Measurements from ENCODE around the gene SEC22C. TPM values are rescaled to one million over a fixed set of nuclear protein-coding genes. Genes with fewer than 3 reads are reported as not detected.
"Not testable (repeated sequence)": the region's sequence is repeated elsewhere in the genome, so short reads cannot be mapped to it uniquely, and the experiment has no call there.

SEC22C gene
- total and polyA plus RNA-seq, 2 of the 4 experiments (the other 2 are of a cell fraction), result 24.0 to 43.9 TPM

DNA sequence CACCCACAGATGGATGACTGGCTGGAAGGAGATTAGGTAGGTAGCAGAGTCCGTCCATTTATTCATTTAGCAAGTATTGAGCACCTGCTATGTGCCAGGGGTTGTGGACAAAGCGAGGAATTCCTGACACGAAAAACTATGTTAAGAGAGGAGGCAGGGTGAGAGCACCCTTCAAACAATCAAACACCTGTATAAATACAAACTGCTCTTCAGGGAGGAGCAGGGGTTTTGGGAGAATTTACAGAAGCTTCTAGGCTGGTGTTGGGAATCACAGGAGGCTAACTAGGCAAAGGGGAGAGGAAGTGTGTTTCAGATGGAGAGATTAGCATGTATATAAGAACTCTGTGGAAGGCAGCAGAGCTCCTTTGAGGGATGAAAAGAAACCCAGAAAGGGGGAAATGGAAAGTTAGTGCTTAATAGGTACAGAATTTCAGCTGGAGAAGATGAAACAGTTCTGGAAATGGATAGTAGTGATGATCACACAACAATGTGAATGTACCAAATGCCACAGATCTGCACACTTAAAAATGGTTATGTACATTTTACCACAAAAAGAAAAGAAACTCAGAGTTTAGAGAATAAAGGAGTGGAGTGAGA is 805 bp upstream of the SEC22C start (continued):
- TF ChIP-seq RFX5 (IDR thresholded peaks at IDR 0.05; ENCODE audit: low read depth, low read length), result no peak
- no peak for TF ChIP-seq CEBPB (IDR thresholded peaks at IDR 0.05; ENCODE audit: low read depth, low read length)

DNA sequence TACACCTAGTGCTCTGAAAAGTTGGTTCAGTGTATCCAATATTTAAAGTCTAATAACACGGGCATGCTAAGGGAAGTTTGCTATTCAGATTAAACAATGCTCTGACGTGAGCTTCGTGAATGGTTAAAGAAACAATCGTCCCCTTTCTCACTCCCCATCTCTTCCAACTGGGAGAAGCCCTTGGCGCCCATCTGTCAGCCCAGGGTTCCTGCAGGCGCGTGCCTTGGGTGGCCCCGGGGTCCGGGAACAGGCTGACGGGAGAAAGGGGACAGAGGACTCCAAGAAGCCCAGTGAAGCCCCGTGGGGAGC is 413 bp downstream of the SEC22C start:
- H4K91ac ChIP-seq (ENCODE audit: insufficient read depth, low read depth, low read length), result no peak overlapping the region
- ATAC-seq (ENCODE audit: low read depth) (no peak), DNase-seq (no peak)
- peaks cover 12 to 33% of the 10 kb centered on the region in 2 experiments for H3K79me1 ChIP-seq (ENCODE audit: low read depth in 1 of 2, low read length in 2 of 2)
- 0% methylated on average over 4 of the region's 11 CpGs; no CpG with 5 or more reads in 1 of the 2 experiments for WGBS, 2 experiments (ENCODE audit: extremely low coverage in 2 of 2, insufficient read length in 1 of 2)
- peak overlapping the region; percentile 55 for H2BK5ac ChIP-seq (ENCODE audit: low read depth, low read length, poor library complexity, severe bottlenecking)
- no peaks in the 10 kb centered on the region for H3K9me3 ChIP-seq (ENCODE audit: control insufficient read depth, insufficient read depth, low read length)
- no peaks in the 10 kb centered on the region; the same call in 1 of the 2 replicates for H3K9me1 ChIP-seq (ENCODE audit: insufficient read depth, low read length)
- H4K20me1 ChIP-seq (ENCODE audit: insufficient read depth, low read length), result no peaks in the 10 kb centered on the region
- no peak overlapping the region for H2BK20ac ChIP-seq (ENCODE audit: low read depth, low read length)
- peak overlapping the region; percentile 63 for H2AK9ac ChIP-seq (replicated peaks; ENCODE audit: low read depth, low read length, poor library complexity)
- TF ChIP-seq RCOR1 (IDR thresholded peaks at IDR 0.05; ENCODE audit: insufficient replicate concordance, low read length) (no peak), MXI1 (IDR thresholded peaks at IDR 0.05; ENCODE audit: borderline replicate concordance, low read depth, low read length) (peak; percentile 27; the same call in 1 of the 2 replicates)
- H3K14ac ChIP-seq (replicated peaks; ENCODE audit: low read depth, low read length), result peak overlapping the region; percentile 30
- dilution Hi-C loops (cut with HindIII; ENCODE audit: low sequenced_read_pairs, unreplicated experiment), result no loop called here
- H2BK120ac ChIP-seq (ENCODE audit: low read depth, low read length), result no peak overlapping the region
- H3K27ac ChIP-seq (ENCODE audit: insufficient read depth, low read length), result peak overlapping the region; percentile 61
- CTCF ChIA-PET, result no interaction called here
- H3K4me1 ChIP-seq (ENCODE audit: control insufficient read depth, insufficient read depth, low read length), result peaks cover 2% of the 10 kb centered on the region; the same call in 1 of the 2 replicates
- POLR2A ChIA-PET (ENCODE audit: unreplicated experiment), result no interaction called here
- no peaks in the 10 kb centered on the region for H3K27me3 ChIP-seq (ENCODE audit: control insufficient read depth, insufficient read depth, low read length)
- peak overlapping the region; percentile 35 to 55; a peak in 3 of 4 replicates for H4K8ac ChIP-seq (ENCODE audit: low read depth in 2 of 2, low read length in 2 of 2)
- H3K9ac ChIP-seq (ENCODE audit: low read depth, low read length), result peak overlapping the region; percentile 43
- in situ Hi-C loops (cut with MboI; ENCODE audit: low sequenced_read_pairs), result no loop called here
- no TSS peak for BruUV-seq (replicated peaks)
- H3K56ac ChIP-seq (ENCODE audit: extremely low read depth, insufficient read depth, low read length), result peak overlapping the region; percentile 77; the same call in 1 of the 2 replicates
- peak overlapping the region; percentile 27 for H4K5ac ChIP-seq (ENCODE audit: low read depth, low read length)
- intact Hi-C loops (cut with micrococcal nuclease), result loop anchor here (5.0 kb wide), 1 partner anchor 161 kb away; no protein-coding TSS in a partner anchor
- peak overlapping the region; percentile 50 for H3K23ac ChIP-seq (ENCODE audit: low read depth, low read length)
- H2BK15ac ChIP-seq (ENCODE audit: low read depth, low read length), result no peak overlapping the region
- H3K4ac ChIP-seq (ENCODE audit: low read depth, low read length), result peak overlapping the region; percentile 65; the same call in 1 of the 2 replicates
- H2AFZ ChIP-seq (replicated peaks; ENCODE audit: low read length, poor library complexity), result peak overlapping the region; percentile 98
- H3K4me3 ChIP-seq (ENCODE audit: insufficient read depth, low read depth, low read length), result peak overlapping the region; percentile 95
- no peaks in the 10 kb centered on the region for H3K36me3 ChIP-seq (ENCODE audit: control insufficient read depth, insufficient read depth, low read length)
- H3K4me2 ChIP-seq (ENCODE audit: low read depth, low read length), result peak overlapping the region; percentile 98
- no peak overlapping the region for H2AK5ac ChIP-seq (ENCODE audit: low read depth, low read length)
- H3K18ac ChIP-seq (ENCODE audit: low read depth, low read length), result no peak overlapping the region

DNA sequence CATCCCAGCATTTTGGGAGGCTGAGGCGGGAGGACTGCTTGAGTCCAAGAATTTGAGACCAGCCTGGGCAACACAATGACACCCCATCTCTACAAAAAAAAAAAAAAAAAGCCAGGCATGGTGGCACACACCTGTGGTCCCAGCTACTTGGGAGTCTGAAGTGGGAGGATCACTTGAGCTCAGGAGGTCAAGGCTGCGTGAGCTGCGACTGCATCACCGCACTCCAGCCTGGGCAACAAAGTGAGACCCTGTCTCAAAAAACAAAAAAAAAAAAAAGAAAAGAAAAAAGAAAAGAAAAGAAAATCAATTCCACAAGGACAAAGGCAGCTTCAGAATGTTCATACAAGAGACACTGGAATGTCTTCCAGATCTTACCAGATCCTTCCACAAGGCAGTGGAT is 2.4 kb downstream of the SEC22C start:
- ATAC-seq (ENCODE audit: low read depth); H4K8ac ChIP-seq (ENCODE audit: low read depth in 2 of 2, low read length in 2 of 2); H3K4ac ChIP-seq (ENCODE audit: low read depth, low read length); H2AFZ ChIP-seq (replicated peaks; ENCODE audit: low read length, poor library complexity); H3K14ac ChIP-seq (replicated peaks; ENCODE audit: low read depth, low read length); H2BK5ac ChIP-seq (ENCODE audit: low read depth, low read length, poor library complexity, severe bottlenecking); H2AK5ac ChIP-seq (ENCODE audit: low read depth, low read length); H3K4me3 ChIP-seq (ENCODE audit: insufficient read depth, low read depth, low read length); H3K18ac ChIP-seq (ENCODE audit: low read depth, low read length); H4K5ac ChIP-seq (ENCODE audit: low read depth, low read length); H3K27ac ChIP-seq (ENCODE audit: insufficient read depth, low read length); BruUV-seq (replicated peaks); H4K91ac ChIP-seq (ENCODE audit: insufficient read depth, low read depth, low read length); DNase-seq; H2BK20ac ChIP-seq (ENCODE audit: low read depth, low read length); H3K9me3 ChIP-seq (ENCODE audit: control insufficient read depth, insufficient read depth, low read length); H2BK120ac ChIP-seq (ENCODE audit: low read depth, low read length); H3K23ac ChIP-seq (ENCODE audit: low read depth, low read length); H4K20me1 ChIP-seq (ENCODE audit: insufficient read depth, low read length); H3K36me3 ChIP-seq (ENCODE audit: control insufficient read depth, insufficient read depth, low read length); intact Hi-C loops (cut with micrococcal nuclease); H2BK15ac ChIP-seq (ENCODE audit: low read depth, low read length); H3K9ac ChIP-seq (ENCODE audit: low read depth, low read length); H3K4me2 ChIP-seq (ENCODE audit: low read depth, low read length); H3K56ac ChIP-seq (ENCODE audit: extremely low read depth, insufficient read depth, low read length); H2AK9ac ChIP-seq (replicated peaks; ENCODE audit: low read depth, low read length, poor library complexity); in situ Hi-C loops (cut with MboI; ENCODE audit: low sequenced_read_pairs); H3K4me1 ChIP-seq (ENCODE audit: control insufficient read depth, insufficient read depth, low read length); H3K9me1 ChIP-seq (ENCODE audit: insufficient read depth, low read length); POLR2A ChIA-PET (ENCODE audit: unreplicated experiment); dilution Hi-C loops (cut with HindIII; ENCODE audit: low sequenced_read_pairs, unreplicated experiment); H3K27me3 ChIP-seq (ENCODE audit: control insufficient read depth, insufficient read depth, low read length): not testable (repeated sequence)
- CTCF ChIA-PET, result interaction anchor here (0.7 kb wide), 1 partner anchor 388 kb away, joined by 3 read pairs; no protein-coding TSS in a partner anchor
- H3K79me1 ChIP-seq (ENCODE audit: low read depth in 1 of 2, low read length in 2 of 2), result peaks cover 15 to 38% of the 10 kb centered on the region in 2 experiments
- no CpG with 5 or more reads among the region's 4 CpGs for WGBS, 2 experiments (ENCODE audit: extremely low coverage in 2 of 2, insufficient read length in 1 of 2)

Data from IMR-90 (cell line).